Erythroblast (primary cell): Measurements from ENCODE around the gene ID3.

Experiments
- GATA1 ChIP-seq: IDR thresholded peaks from 2 replicates; pipeline ENCODE4 v1.6.1; 2011; ENCODE audit warnings: low read depth, mild to moderate bottlenecking, control low read depth, low read length, moderate library complexity
- POLR2A ChIP-seq: IDR thresholded peaks from 2 replicates; pipeline ENCODE4 v1.6.1; 2011; ENCODE audit warnings: mild to moderate bottlenecking, low read length

DNA sequence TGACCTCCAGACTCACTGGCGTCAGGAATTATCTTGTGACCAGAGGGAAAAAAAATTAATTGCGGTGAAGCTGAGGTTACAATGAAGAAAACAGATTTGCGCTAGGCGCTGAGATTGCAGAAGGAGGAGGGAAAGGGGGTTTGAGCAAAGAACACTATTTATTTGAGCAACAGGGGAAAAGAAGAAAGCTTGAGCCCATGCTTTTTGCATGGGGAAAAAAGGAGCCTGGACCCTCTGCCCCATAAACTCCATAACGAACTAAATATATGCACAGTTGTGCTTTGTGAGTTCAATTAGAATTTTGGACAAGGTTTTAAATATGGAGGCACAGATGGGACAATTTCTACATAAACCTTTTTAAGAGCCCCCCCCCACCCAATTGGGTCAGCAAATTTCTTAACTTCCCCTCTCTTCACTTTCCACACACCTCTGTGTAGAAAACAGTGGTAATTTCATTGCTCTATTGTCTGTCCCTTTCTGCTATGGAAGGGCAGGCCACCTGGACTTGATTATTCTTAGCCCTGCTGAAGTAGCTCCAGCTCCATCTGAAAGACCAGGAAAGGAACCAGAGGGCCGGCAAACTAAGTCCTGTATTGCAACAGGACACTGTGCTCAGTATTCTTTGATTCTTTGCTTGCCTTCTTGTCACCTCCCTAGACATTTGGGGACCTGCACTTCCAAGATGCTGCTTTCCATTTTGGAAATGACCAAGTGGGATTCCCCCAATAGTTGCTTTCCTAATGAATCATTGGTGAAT lies 862 bp upstream of the ID3 start:
- TF ChIP-seq POLR2A: no peak
- TF ChIP-seq GATA1: no peak
